ENCODE results near the gene STMN3.

DNA sequence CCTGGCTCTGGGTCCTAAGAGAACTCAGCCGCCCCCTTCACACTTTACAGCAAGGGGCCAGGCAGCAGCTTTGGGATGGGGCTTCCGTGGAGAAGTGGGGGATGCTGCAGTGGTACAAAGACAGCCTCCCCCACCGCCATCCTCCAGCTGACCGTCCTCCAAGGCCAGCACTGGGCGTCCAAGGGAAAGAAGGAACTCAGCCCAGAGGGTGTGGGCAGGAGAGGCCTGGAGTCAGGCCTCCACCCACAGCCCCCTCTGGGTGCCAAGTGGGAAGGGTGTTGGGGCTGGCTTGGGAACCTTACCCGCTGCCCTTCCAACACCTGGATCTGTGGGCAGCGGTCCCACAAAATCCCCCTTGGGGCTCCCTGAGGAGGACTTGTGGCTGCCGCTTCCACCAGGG lies 13.1 kb downstream of the STMN3 start:
- TF ChIP-seq, protein P1, sequence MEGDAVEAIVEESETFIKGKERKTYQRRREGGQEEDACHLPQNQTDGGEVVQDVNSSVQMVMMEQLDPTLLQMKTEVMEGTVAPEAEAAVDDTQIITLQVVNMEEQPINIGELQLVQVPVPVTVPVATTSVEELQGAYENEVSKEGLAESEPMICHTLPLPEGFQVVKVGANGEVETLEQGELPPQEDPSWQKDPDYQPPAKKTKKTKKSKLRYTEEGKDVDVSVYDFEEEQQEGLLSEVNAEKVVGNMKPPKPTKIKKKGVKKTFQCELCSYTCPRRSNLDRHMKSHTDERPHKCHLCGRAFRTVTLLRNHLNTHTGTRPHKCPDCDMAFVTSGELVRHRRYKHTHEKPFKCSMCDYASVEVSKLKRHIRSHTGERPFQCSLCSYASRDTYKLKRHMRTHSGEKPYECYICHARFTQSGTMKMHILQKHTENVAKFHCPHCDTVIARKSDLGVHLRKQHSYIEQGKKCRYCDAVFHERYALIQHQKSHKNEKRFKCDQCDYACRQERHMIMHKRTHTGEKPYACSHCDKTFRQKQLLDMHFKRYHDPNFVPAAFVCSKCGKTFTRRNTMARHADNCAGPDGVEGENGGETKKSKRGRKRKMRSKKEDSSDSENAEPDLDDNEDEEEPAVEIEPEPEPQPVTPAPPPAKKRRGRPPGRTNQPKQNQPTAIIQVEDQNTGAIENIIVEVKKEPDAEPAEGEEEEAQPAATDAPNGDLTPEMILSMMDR (IDR thresholded peaks at IDR 0.05; ENCODE audit: insufficient read depth, low read length): no peak
- TF ChIP-seq POLR2AphosphoS5 (IDR thresholded peaks at IDR 0.05; ENCODE audit: low read depth): no peak
